HUES6 (cell line): ENCODE results near the gene ALKBH2.
A peak's percentile ranks its signal among the peaks of the same experiment; 100 is the strongest.
"Not testable (repeated sequence)": the region's sequence is repeated elsewhere in the genome, so short reads cannot be mapped to it uniquely, and the experiment has no call there.

ENCODE experiments used
- H3K27ac ChIP-seq: 2 replicates; pipeline ENCODE4 v1.7.0; 2013; ENCODE audit warnings: low read depth, mild to moderate bottlenecking, low read length, inconsistent platforms
- H3K27me3 ChIP-seq: 2 replicates; pipeline ENCODE4 v1.6.1; 2013; ENCODE audit warnings: low read length; ENCODE audit not compliant: control insufficient read depth, insufficient read depth
- H3K36me3 ChIP-seq: 2 replicates; pipeline ENCODE4 v1.6.1; 2013; ENCODE audit warnings: low read length; ENCODE audit not compliant: control insufficient read depth, insufficient read depth
- H3K4me1 ChIP-seq: 2 replicates; pipeline ENCODE4 v1.6.1; 2013; ENCODE audit warnings: low read length; ENCODE audit not compliant: control insufficient read depth, insufficient read depth
- H3K4me3 ChIP-seq: 2 replicates; pipeline ENCODE4 v1.5.1; 2013; ENCODE audit warnings: low read depth, low read length
- H3K9ac ChIP-seq: one replicate; pipeline ENCODE4 v1.6.1; 2013; ENCODE audit warnings: mild to moderate bottlenecking, low read length
- H3K9me3 ChIP-seq: 2 replicates; pipeline ENCODE4 v1.6.1; 2013; ENCODE audit warnings: low read depth, low read length; ENCODE audit not compliant: control insufficient read depth, insufficient read depth

ALKBH2 gene

GRCh38 chr12:109069307-109070271, 23.7 kb downstream of the ALKBH2 start:
- Histone ChIP-seq H3K9me3 (no peaks in the 10 kb centered on the region), H3K9ac (peak overlapping the region; percentile 1), H3K4me1 (peaks cover 17% of the 10 kb centered on the region), H3K4me3 (peak overlapping the region; percentile 37; the same call in 1 of the 2 replicates), H3K27ac (no peak overlapping the region), H3K36me3 (peaks cover 11% of the 10 kb centered on the region), H3K27me3 (no peaks in the 10 kb centered on the region)

- H3K4me1 ChIP-seq: peaks cover 17% of the 10 kb centered on the region
- H3K9me3 ChIP-seq: no peaks in the 10 kb centered on the region
- no peak overlapping the region for H3K9ac ChIP-seq
- H3K4me3 ChIP-seq: no peak overlapping the region
- H3K27ac ChIP-seq: no peak overlapping the region
- no peaks in the 10 kb centered on the region for H3K36me3 ChIP-seq
- H3K27me3 ChIP-seq: no peaks in the 10 kb centered on the region
Observed at GRCh38 chr12:109065853-109066193, 27.4 kb downstream of the ALKBH2 start.

GRCh38 chr12:109065154-109065852, 28.0 kb downstream of the ALKBH2 start:
- Histone ChIP-seq H3K27me3 (no peaks in the 10 kb centered on the region), H3K9ac (no peak overlapping the region), H3K4me1 (peaks cover 14% of the 10 kb centered on the region), H3K9me3 (no peaks in the 10 kb centered on the region), H3K4me3 (no peak overlapping the region), H3K27ac (no peak overlapping the region), H3K36me3 (no peaks in the 10 kb centered on the region)

- Histone ChIP-seq H3K4me3 (no peak overlapping the region), H3K27me3 (no peaks in the 10 kb centered on the region), H3K9me3 (no peaks in the 10 kb centered on the region), H3K4me1 (peaks cover 4% of the 10 kb centered on the region; the same call in 1 of the 2 replicates), H3K36me3 (no peaks in the 10 kb centered on the region), H3K9ac (no peak overlapping the region), H3K27ac (no peak overlapping the region)
Observed at GRCh38 chr12:109064143-109064542, 29.1 kb downstream of the ALKBH2 start.

- no peak overlapping the region for H3K9ac ChIP-seq
- H3K9me3 ChIP-seq: no peaks in the 10 kb centered on the region
- no peak overlapping the region for H3K4me3 ChIP-seq
- no peaks in the 10 kb centered on the region for H3K27me3 ChIP-seq
- no peaks in the 10 kb centered on the region for H3K4me1 ChIP-seq
- no peak overlapping the region for H3K27ac ChIP-seq
- no peaks in the 10 kb centered on the region for H3K36me3 ChIP-seq
Observed at GRCh38 chr12:109058773-109059172, 34.5 kb downstream of the ALKBH2 start.

GRCh38 chr12:109057376-109057775, 35.9 kb downstream of the ALKBH2 start:
- Histone ChIP-seq H3K27me3 (no peaks in the 10 kb centered on the region), H3K4me1 (no peaks in the 10 kb centered on the region), H3K9ac (no peak overlapping the region), H3K27ac (no peak overlapping the region), H3K36me3 (no peaks in the 10 kb centered on the region), H3K4me3 (no peak overlapping the region), H3K9me3 (no peaks in the 10 kb centered on the region)

GRCh38 chr12:109056891-109057290, 36.4 kb downstream of the ALKBH2 start:
- Histone ChIP-seq H3K27me3 (no peaks in the 10 kb centered on the region), H3K27ac (no peak overlapping the region), H3K9me3 (no peaks in the 10 kb centered on the region), H3K36me3 (no peaks in the 10 kb centered on the region), H3K4me1 (no peaks in the 10 kb centered on the region), H3K4me3 (no peak overlapping the region), H3K9ac (no peak overlapping the region)

- H3K4me3 ChIP-seq: no peak overlapping the region
- H3K9me3 ChIP-seq: no peaks in the 10 kb centered on the region
- H3K27ac ChIP-seq: no peak overlapping the region
- H3K27me3 ChIP-seq: no peaks in the 10 kb centered on the region
- no peaks in the 10 kb centered on the region for H3K36me3 ChIP-seq
- H3K4me1 ChIP-seq: no peaks in the 10 kb centered on the region
- no peak overlapping the region for H3K9ac ChIP-seq
Observed at GRCh38 chr12:109054520-109054919, 38.8 kb downstream of the ALKBH2 start.

GRCh38 chr12:109054124-109054513, 39.2 kb downstream of the ALKBH2 start:
- H3K4me3 ChIP-seq, H3K9me3 ChIP-seq, H3K27me3 ChIP-seq, H3K27ac ChIP-seq, H3K36me3 ChIP-seq, H3K9ac ChIP-seq, H3K4me1 ChIP-seq: not testable (repeated sequence)

GRCh38 chr12:109053382-109054123, 39.7 kb downstream of the ALKBH2 start:
- Histone ChIP-seq H3K9me3 (no peaks in the 10 kb centered on the region), H3K27me3 (no peaks in the 10 kb centered on the region), H3K27ac (no peak overlapping the region), H3K9ac (peak overlapping the region; percentile 76), H3K4me3 (peak overlapping the region; percentile 99), H3K4me1 (no peaks in the 10 kb centered on the region), H3K36me3 (no peaks in the 10 kb centered on the region)
